Spinal cord (tissue), 10 donors: ENCODE data around the gene MLXIP. TPM values are rescaled to one million over a fixed set of nuclear protein-coding genes. Genes with fewer than 3 reads are reported as not detected.

Source experiments
- DNase-seq, 6 donors: peaks; one replicate each; pipeline versions ENCODE4 v3.0.0 to v3.0.0-alpha.2; 2013 to 2015; ENCODE audit warnings: low spot score in 6 of 6, low read depth in 4 of 6
- H3K27ac ChIP-seq: one replicate; pipeline ENCODE4 v1.5.1; 2013; ENCODE audit warnings: low read depth, low read length, control low read depth
- H3K27me3 ChIP-seq: one replicate; pipeline ENCODE4 v1.6.1; 2013; ENCODE audit warnings: low read length; ENCODE audit not compliant: control insufficient read depth, insufficient read depth
- H3K36me3 ChIP-seq: one replicate; pipeline ENCODE4 v1.6.1; 2013; ENCODE audit warnings: low read length; ENCODE audit not compliant: control insufficient read depth, insufficient read depth
- H3K4me1 ChIP-seq: one replicate; pipeline ENCODE4 v1.6.1; 2013; ENCODE audit warnings: low read length; ENCODE audit not compliant: control insufficient read depth, insufficient read depth
- H3K4me3 ChIP-seq: one replicate; pipeline ENCODE4 v1.5.1; 2013; ENCODE audit warnings: low read depth, low read length, control low read depth
- H3K9me3 ChIP-seq: one replicate; pipeline ENCODE4 v1.6.1; 2013; ENCODE audit warnings: low read length; ENCODE audit not compliant: control insufficient read depth, insufficient read depth
- WGBS: methylation state at CpG from one replicate; pipeline ENCODE4 v1.1.5; 2013; ENCODE audit warnings: missing lambda C conversion rate; ENCODE audit not compliant: insufficient coverage; 5-methylcytosine and 5-hydroxymethylcytosine counted together
- polyA plus RNA-seq, 2 donors: library from polyadenylated mRNA; unstranded; fragments of 120-200 nt; gene quantifications; one replicate each; pipeline ENCODE4 v1.2.1, GENCODE V29; 2013; ENCODE audit not compliant: insufficient read length in 2 of 2
- total RNA-seq, 2 donors: library from RNA; depleted of rRNA in 1 of 2; stranded (reverse); fragments of 120-200 nt in 1 of 2; fragments of >200 nt in 1 of 2; gene quantifications; one replicate each; pipeline versions ENCODE4 v1.2.3 to v1.2.4, GENCODE V29; 2013 to 2014
- donor health status: healthy.

The MLXIP gene
- total and polyA plus RNA-seq, 4 donors, result 10.3 to 46.6 (median 24.1) TPM

DNA sequence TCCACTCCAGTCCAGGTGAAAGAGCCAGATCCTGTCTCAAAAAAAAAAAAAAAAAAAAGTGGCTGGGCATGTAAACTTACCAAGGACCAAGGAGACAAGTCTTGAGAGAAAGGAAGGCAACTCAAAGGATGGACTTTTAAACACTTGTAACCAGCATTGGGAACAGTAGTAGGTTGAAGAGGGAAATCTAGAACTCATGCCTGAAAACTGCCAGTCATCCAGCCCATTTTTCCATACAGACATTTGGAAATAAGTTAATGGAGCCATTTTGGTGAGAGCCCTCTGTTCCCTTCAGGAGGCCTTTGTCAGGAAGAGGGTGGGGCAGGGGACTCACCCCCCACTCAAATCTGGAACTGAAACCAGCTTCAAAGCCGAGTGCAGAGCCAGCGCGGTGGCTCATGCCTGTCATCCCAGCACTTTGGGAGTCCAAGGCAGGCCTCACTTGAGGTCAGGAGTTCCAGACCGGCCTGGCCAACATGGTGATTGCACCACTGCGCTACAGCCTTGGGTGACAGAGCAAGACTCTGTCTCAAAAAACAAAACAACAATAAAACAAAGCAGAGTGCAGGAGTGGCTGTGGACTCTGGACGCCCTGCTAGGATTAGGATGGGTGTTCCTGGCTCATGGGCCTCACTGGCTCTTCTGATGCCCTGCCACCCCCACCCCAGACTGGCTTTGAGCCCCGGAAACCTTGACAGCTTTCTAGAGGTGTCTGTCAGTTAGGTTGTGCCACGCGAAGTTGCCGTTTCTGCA is 1.6 kb upstream of the MLXIP start:
- H3K27ac ChIP-seq, result no peak overlapping the region
- DNase-seq, result no peak
- 88% methylated on average over 7 of the region's 10 CpGs for WGBS
- no peaks in the 10 kb centered on the region for H3K36me3 ChIP-seq
- no peaks in the 10 kb centered on the region for H3K27me3 ChIP-seq
- no peaks in the 10 kb centered on the region for H3K9me3 ChIP-seq
- no peak overlapping the region for H3K4me3 ChIP-seq
- H3K4me1 ChIP-seq, result peaks cover 47% of the 10 kb centered on the region

DNA sequence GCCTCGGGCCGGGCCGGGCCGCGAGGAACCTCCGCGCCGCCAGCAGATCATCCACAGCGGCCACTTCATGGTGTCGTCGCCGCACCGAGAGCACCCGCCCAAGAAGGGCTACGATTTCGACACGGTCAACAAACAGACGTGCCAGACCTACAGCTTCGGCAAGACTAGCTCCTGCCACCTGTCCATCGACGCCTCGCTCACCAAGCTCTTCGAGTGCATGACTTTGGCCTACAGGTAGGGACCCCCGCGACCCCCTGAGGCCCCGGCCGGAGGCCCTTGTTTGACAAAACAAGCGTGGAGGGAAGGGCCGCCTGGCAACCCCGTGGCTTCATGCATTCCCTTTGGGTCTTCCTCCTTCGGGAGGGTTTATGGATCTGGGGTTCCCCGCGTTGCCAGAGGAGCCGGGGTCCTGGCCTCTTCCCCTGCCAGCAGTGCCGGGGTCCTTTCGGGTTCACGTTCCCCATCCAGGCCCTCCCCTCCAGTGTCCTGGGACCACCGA is 526 bp downstream of the MLXIP start:
- peak in 2 of 6 donors; percentile 33 to 50 for DNase-seq
- WGBS, result 1% methylated on average over 38 of the region's 38 CpGs
- Histone ChIP-seq H3K4me3 (peak overlapping the region; percentile 81), H3K27ac (peak overlapping the region; percentile 33), H3K4me1 (peaks cover 50% of the 10 kb centered on the region), H3K27me3 (no peaks in the 10 kb centered on the region), H3K9me3 (no peaks in the 10 kb centered on the region), H3K36me3 (peaks cover 4% of the 10 kb centered on the region)

DNA sequence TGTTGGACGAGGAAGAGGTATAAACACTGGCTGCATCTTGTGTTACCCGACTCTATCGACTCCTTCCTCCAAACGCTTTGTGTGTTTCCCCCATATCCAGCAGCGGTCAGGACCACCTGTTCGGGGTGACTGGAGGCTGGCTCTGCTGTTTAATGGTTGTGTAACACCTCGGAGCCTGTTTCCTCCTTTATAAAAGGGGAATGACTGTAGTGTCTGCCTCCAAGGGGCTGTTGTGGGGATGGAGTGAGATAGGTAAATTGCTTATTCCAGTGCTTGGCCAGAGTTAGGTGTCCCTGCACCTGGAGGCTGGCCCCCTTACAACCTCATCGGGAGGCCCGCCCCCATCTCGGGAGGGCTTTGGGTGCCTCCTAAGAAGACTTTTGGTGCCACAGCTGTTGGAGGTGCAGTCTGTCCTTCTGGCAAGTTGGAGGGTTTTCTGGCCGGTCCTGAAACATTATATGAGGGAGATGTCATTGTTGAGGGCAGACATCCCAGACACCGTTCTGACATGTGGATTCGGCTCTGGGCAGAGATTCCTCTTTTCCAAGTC is 1.1 kb downstream of the MLXIP start:
- peaks cover 50% of the 10 kb centered on the region for H3K4me1 ChIP-seq
- H3K9me3 ChIP-seq, result no peaks in the 10 kb centered on the region
- peaks cover 9% of the 10 kb centered on the region for H3K36me3 ChIP-seq
- WGBS, result 8% methylated on average over 6 of the region's 13 CpGs
- peak overlapping the region; percentile 81 for H3K4me3 ChIP-seq
- H3K27ac ChIP-seq, result peak overlapping the region; percentile 33
- H3K27me3 ChIP-seq, result no peaks in the 10 kb centered on the region
- DNase-seq, result peak in 1 of 6 donors; percentile 37

DNA sequence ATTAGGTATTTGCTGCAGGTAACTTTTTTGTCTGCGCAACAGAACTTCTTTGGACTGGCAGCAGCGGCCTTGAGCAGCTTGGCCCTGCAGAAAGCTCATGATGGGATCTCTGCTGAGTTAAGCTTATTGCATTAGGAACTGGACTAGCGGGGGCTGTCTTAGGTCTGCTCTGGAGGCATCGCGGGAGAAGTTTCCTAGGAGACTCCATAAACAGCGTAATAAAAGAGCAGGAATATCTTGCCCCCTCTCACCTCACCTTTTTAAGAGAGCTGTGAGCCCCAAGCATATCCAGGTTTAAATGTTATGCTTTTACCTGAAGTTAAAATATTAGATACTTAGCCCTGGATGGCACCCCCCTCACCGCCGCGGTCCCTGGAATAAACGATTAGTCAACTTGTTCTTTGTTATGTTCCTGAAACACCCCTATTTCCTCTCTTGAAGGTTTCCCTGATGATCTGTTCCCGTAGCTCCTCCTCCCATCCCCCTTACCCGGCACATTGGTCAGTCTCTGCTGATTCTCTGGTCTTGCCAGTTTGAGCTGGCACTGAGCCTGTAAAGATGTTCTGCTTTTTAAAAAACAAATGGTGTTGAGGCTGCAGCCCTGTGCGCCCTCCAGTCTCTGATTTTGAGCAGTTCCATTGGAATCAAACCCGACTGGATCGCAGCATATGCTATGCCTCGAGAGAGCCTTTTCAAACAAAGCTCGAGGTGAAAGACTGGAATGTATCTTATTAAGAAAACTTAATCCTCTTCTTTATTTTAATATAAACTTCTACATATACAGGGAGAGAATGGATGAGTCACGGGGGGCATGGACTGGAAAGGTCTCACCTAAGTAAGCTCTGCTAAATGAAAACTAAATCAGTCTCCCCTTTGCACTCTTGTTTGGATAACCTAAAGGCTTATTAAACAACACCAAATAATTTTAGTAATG is 1.9 kb downstream of the MLXIP start:
- DNase-seq, result peak in 2 of 6 donors; percentile 64 to 69
- H3K27ac ChIP-seq, result peak overlapping the region; percentile 52

DNA sequence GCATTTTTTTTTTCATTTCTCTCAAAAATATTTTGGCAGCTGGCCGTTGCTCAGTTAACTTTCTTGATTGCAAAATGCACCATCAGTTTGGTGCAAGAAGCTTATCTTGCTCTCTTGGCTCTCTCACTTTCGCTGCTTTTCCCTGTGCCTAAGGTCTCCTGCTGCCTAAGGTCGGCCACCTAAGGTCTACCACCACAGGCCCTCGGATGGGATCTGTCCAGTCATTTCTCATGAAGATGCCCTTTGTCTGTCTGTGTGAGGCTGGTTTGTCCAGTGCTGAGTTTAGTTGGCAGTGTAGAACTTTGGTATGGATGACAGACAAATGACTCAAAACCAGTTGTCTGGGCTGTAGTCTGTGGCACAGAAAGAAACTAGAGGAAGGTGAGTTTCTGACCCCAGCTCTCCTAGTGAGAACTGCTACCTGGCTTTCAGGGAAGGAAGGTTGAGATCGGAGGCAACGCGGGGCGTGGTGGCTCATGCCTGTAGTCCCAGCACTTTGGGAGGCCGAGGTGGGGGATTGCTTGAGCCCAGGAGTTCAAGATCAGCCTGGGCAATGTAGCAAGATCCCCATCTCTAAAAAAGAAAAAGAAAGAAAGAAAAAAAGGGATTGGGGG is 2.6 kb downstream of the MLXIP start:
- H3K27ac ChIP-seq, result peak overlapping the region; percentile 51
- no peaks in the 10 kb centered on the region for H3K27me3 ChIP-seq
- WGBS, result 87% methylated on average over 7 of the region's 9 CpGs
- peaks cover 50% of the 10 kb centered on the region for H3K4me1 ChIP-seq
- DNase-seq, result no peak
- peaks cover 20% of the 10 kb centered on the region for H3K36me3 ChIP-seq
- H3K9me3 ChIP-seq, result no peaks in the 10 kb centered on the region
- peak overlapping the region; percentile 81 for H3K4me3 ChIP-seq

More for the DNA sequence above, 1.9 kb downstream of the MLXIP start:
- WGBS, result 18% methylated on average over 7 of the region's 18 CpGs
- H3K27me3 ChIP-seq, result no peaks in the 10 kb centered on the region
- no peaks in the 10 kb centered on the region for H3K9me3 ChIP-seq
- H3K4me1 ChIP-seq, result peaks cover 50% of the 10 kb centered on the region
- H3K4me3 ChIP-seq, result peak overlapping the region; percentile 81
- H3K36me3 ChIP-seq, result peaks cover 16% of the 10 kb centered on the region

DNA sequence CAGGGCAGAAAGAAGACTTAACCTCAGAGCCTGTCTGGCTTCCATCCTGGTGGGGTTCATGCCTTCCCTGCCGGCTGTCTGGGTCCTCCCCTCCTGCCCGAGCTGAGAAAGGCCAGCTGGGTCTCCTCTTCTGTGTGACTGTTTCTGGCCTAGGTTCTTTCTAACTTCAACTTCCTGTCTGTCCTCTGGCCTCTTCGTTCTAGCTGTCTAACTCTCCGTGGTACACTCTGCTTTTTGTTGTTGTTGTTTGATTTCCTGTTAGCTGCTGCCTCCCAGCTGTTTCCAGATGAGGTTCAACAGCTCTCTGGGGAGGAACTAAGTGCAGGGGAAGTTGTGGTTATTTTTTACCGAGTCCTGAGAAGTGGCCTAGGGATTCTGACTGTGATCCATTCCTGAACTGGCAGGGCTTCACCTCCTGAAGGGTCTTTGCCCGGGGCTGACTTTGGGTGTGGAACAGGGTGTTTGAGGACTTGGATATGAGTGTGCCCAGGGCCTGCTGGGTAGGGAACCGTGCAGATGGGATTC is 3.2 kb downstream of the MLXIP start:
- H3K27ac ChIP-seq, result peak overlapping the region; percentile 51
- peaks cover 24% of the 10 kb centered on the region for H3K36me3 ChIP-seq
- H3K4me1 ChIP-seq, result peaks cover 54% of the 10 kb centered on the region
- no peaks in the 10 kb centered on the region for H3K9me3 ChIP-seq
- H3K27me3 ChIP-seq, result no peaks in the 10 kb centered on the region
- peak in 2 of 6 donors; percentile 42 to 46 for DNase-seq
- peak overlapping the region; percentile 81 for H3K4me3 ChIP-seq
- WGBS, result 41% methylated on average over 5 of the region's 7 CpGs

DNA sequence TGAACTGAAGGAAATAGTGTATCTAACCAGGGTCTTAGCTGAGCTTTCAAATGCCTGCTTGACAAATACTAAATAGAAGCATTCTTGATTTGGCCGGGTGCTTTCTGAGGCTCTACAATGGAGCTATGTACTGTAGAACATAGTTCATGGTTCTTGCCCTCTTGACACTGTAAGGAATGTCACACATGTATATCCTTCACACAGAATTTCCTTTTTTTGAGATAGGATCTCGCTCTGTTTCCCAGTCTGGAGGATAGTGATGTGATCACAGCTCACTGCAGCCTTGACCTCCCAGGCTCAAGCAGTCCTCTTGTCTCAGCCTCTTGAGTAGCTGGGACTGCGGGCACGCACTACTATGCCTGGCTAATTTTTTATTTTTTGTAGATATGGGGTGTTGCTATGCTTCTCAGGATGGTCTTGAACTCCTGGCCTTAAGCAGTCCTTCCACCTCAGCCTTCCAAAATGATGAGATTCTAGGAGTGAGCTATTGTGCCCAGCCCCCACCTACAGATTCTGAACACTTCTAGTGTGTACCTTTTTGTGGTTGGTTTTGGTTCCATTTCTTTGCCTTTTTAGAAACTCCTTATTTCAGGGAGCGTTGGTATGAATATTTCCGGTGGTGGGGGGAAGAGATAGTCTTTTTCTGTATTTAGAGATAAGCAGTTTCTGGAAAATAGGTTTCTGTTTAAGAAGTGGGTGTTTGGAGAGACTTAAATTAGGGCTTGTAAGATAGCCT is 4.2 kb downstream of the MLXIP start:
- DNase-seq, result peak in 1 of 6 donors; percentile 43
- WGBS, result 68% methylated on average over 3 of the region's 6 CpGs
- no peaks in the 10 kb centered on the region for H3K27me3 ChIP-seq
- H3K4me1 ChIP-seq, result peaks cover 55% of the 10 kb centered on the region
- peak overlapping the region; percentile 64 for H3K27ac ChIP-seq
- peaks cover 33% of the 10 kb centered on the region for H3K36me3 ChIP-seq
- no peak overlapping the region for H3K4me3 ChIP-seq
- H3K9me3 ChIP-seq, result no peaks in the 10 kb centered on the region

DNA sequence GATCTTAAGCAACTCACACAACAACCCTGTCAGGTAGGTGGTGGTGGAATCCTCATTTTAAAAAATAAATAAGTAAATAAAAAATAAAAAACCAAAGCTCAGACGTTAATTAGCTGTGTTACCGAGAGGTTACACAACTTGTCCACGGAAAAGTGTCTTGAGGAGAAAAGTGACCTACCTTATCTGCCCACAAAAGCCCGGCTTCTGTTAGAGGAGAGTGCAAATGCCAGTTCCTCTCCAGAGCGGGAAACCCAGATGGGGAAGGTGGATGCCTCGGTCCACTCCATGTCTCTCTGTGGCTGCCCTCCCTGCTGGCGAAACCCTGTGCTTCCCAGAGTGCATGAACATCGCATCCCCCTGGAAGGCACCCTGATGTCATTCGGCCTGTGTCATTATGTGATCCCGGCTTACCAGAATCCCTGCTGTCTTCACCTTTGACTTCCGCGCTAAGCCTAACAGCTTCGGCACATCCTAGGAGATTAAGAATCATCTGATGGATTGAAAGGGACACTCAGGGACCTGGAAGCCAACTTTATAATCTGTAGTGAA is 6.4 kb downstream of the MLXIP start:
- no peak for DNase-seq
- H3K27ac ChIP-seq, result no peak overlapping the region
- H3K4me3 ChIP-seq, result no peak overlapping the region
- over 99% methylated on average over 10 of the region's 13 CpGs for WGBS
- H3K4me1 ChIP-seq, result peaks cover 55% of the 10 kb centered on the region
- no peaks in the 10 kb centered on the region for H3K27me3 ChIP-seq
- peaks cover 37% of the 10 kb centered on the region for H3K36me3 ChIP-seq
- no peaks in the 10 kb centered on the region for H3K9me3 ChIP-seq
